ENCODE measurements around the gene CCDC92. TPM values are rescaled to one million over a fixed set of nuclear protein-coding genes. Genes with fewer than 3 reads are reported as not detected.

Gene CCDC92
- total RNA-seq, 2 experiments from 2014 or later, result 11.5 to 12.7 TPM

- Histone ChIP-seq H3K4me3 (ENCODE audit: low read length) (no peak overlapping the region), H3K9me3 (ENCODE audit: control insufficient read depth in 1 of 2, insufficient read depth in 1 of 2, low read length in 2 of 2) (no peaks in the 10 kb centered on the region), H3K4me1 (ENCODE audit: insufficient read depth, low read length) (no peaks in the 10 kb centered on the region), H3K27ac (ENCODE audit: low read depth in 1 of 2, low read length in 2 of 2) (no peak overlapping the region), H3K36me3 (ENCODE audit: insufficient read depth, low read length) (peaks cover 17% of the 10 kb centered on the region), H3K27me3 (ENCODE audit: control insufficient read depth in 1 of 2, insufficient read depth in 2 of 2, low read length in 2 of 2) (no peaks in the 10 kb centered on the region)
- TF ChIP-seq CTCF (IDR thresholded peaks at IDR 0.05), result no peak
- H3K27ac Mint-ChIP-seq, result no peak overlapping the region
- intact Hi-C loops (cut with DNase I, micrococcal nuclease), result no loop called here
- no peak for DNase-seq
- H3K4me1 Mint-ChIP-seq (ENCODE audit: low read depth), result no peaks in the 10 kb centered on the region
- no peak for ATAC-seq (ENCODE audit: poor library complexity)
- no peaks in the 10 kb centered on the region for H3K9me3 Mint-ChIP-seq
- H3K36me3 Mint-ChIP-seq (ENCODE audit: low read depth), result peaks cover 19% of the 10 kb centered on the region
- H3K27me3 Mint-ChIP-seq, result no peaks in the 10 kb centered on the region
- POLR2A ChIA-PET, result no interaction called here
- CTCF ChIA-PET, result interaction anchor here (0.6 kb wide), 1 partner anchor 992 kb away, joined by 3 read pairs; no protein-coding TSS in a partner anchor
- no peak overlapping the region for H3K4me3 Mint-ChIP-seq
Measured at GRCh38 chr12:124017064-124017463, 44.4 kb upstream of the CCDC92 start.

- Histone ChIP-seq H3K9me3 (ENCODE audit: control insufficient read depth in 1 of 2, insufficient read depth in 1 of 2, low read length in 2 of 2) (no peaks in the 10 kb centered on the region), H3K36me3 (ENCODE audit: insufficient read depth, low read length) (peaks cover 30% of the 10 kb centered on the region), H3K27me3 (ENCODE audit: control insufficient read depth in 1 of 2, insufficient read depth in 2 of 2, low read length in 2 of 2) (no peaks in the 10 kb centered on the region), H3K4me1 (ENCODE audit: insufficient read depth, low read length) (no peaks in the 10 kb centered on the region), H3K4me3 (ENCODE audit: low read length) (no peak overlapping the region), H3K27ac (ENCODE audit: low read depth in 1 of 2, low read length in 2 of 2) (no peak overlapping the region)
- Mint-ChIP-seq H3K4me3 (no peak overlapping the region), H3K36me3 (ENCODE audit: low read depth) (peaks cover 30% of the 10 kb centered on the region), H3K27ac (no peak overlapping the region), H3K27me3 (no peaks in the 10 kb centered on the region), H3K9me3 (no peaks in the 10 kb centered on the region), H3K4me1 (ENCODE audit: low read depth) (no peaks in the 10 kb centered on the region)
- TF ChIP-seq CTCF (IDR thresholded peaks at IDR 0.05), result no peak
- ChIA-PET CTCF (interaction anchor here (1.5 kb wide), 1 partner anchor 16 kb away, joined by 3 read pairs; no protein-coding TSS in a partner anchor), POLR2A (no interaction called here)
- intact Hi-C loops (cut with DNase I, micrococcal nuclease), result no loop called here
- ATAC-seq (ENCODE audit: poor library complexity) (no peak), DNase-seq (no peak)
Measured at GRCh38 chr12:124015494-124016461, 43.1 kb upstream of the CCDC92 start.

GRCh38 chr12:124013073-124013472 is 40.4 kb upstream of the CCDC92 start:
- Mint-ChIP-seq H3K4me3 (no peak overlapping the region), H3K27me3 (no peaks in the 10 kb centered on the region), H3K36me3 (ENCODE audit: low read depth) (peaks cover 36% of the 10 kb centered on the region), H3K4me1 (ENCODE audit: low read depth) (peaks cover 7% of the 10 kb centered on the region), H3K27ac (no peak overlapping the region), H3K9me3 (no peaks in the 10 kb centered on the region)
- intact Hi-C loops (cut with DNase I, micrococcal nuclease), result no loop called here
- ATAC-seq (ENCODE audit: poor library complexity) (no peak), DNase-seq (no peak)
- Histone ChIP-seq H3K27me3 (ENCODE audit: control insufficient read depth in 1 of 2, insufficient read depth in 2 of 2, low read length in 2 of 2) (no peaks in the 10 kb centered on the region), H3K27ac (ENCODE audit: low read depth in 1 of 2, low read length in 2 of 2) (no peak overlapping the region), H3K9me3 (ENCODE audit: control insufficient read depth in 1 of 2, insufficient read depth in 1 of 2, low read length in 2 of 2) (no peaks in the 10 kb centered on the region), H3K4me3 (ENCODE audit: low read length) (no peak overlapping the region), H3K4me1 (ENCODE audit: insufficient read depth, low read length) (no peaks in the 10 kb centered on the region), H3K36me3 (ENCODE audit: insufficient read depth, low read length) (peaks cover 35% of the 10 kb centered on the region)
- no peak for TF ChIP-seq CTCF (IDR thresholded peaks at IDR 0.05)
- CTCF ChIA-PET, result no interaction called here
- POLR2A ChIA-PET, result no interaction called here
